Kidney epithelial cell (primary cell): Measurements from ENCODE around the gene SERTAD2. TPM values are rescaled to one million over a fixed set of nuclear protein-coding genes. Genes with fewer than 3 reads are reported as not detected.

Source experiments
- DNase-seq: peaks from one replicate; pipeline ENCODE4 v3.0.0-alpha.2; 2010; ENCODE audit warnings: low read depth
- H3K27me3 ChIP-seq: 2 replicates; pipeline ENCODE4 v1.6.0; 2011; ENCODE audit warnings: low read length; ENCODE audit not compliant: control insufficient read depth, insufficient read depth
- H3K36me3 ChIP-seq: 2 replicates; pipeline ENCODE4 v1.5.1; 2011; ENCODE audit warnings: low read length; ENCODE audit not compliant: control insufficient read depth, insufficient read depth
- H3K4me3 ChIP-seq: 2 replicates; pipeline ENCODE4 v1.5.1; 2011; ENCODE audit warnings: low read depth, mild to moderate bottlenecking, control low read depth, low read length
- total RNA-seq: library from RNA; depleted of rRNA; stranded (reverse); fragments of >200 nt; gene quantifications from 2 replicates; pipeline ENCODE4 v1.2.3, GENCODE V29; 2015
- TF ChIP-seq, protein P1 (sequence below): IDR thresholded peaks from 2 replicates; pipeline ENCODE4 v1.5.1; 2011; ENCODE audit warnings: mild to moderate bottlenecking, moderate library complexity, low read length, control low read depth, inconsistent platforms; ENCODE audit not compliant: insufficient read depth, poor library complexity, severe bottlenecking

Gene SERTAD2
- total RNA-seq, 1 donor from 2014 or later = 13.2 TPM

DNA sequence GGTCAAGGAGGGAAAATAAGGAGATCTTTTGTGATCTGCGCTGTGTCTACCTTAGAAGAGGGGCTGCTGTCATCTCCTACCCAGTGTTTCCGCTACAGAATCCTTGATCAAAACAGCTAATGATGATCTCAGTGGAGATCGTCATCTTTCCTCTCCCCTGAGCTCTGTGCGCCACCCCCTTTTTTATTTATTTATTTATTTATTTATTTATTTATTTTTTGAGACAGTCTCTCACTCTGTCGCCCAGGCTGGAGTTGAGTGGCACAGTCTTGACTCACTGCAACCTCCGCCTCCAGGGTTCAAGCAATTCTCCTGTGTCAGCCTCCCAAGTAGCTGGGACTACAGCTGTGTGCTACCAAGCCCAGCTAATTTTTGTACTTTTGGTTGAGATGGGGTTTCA is 55.5 kb downstream of the SERTAD2 start:
- no peak for DNase-seq
- H3K4me3 ChIP-seq = no peak overlapping the region
- TF ChIP-seq, protein P1, sequence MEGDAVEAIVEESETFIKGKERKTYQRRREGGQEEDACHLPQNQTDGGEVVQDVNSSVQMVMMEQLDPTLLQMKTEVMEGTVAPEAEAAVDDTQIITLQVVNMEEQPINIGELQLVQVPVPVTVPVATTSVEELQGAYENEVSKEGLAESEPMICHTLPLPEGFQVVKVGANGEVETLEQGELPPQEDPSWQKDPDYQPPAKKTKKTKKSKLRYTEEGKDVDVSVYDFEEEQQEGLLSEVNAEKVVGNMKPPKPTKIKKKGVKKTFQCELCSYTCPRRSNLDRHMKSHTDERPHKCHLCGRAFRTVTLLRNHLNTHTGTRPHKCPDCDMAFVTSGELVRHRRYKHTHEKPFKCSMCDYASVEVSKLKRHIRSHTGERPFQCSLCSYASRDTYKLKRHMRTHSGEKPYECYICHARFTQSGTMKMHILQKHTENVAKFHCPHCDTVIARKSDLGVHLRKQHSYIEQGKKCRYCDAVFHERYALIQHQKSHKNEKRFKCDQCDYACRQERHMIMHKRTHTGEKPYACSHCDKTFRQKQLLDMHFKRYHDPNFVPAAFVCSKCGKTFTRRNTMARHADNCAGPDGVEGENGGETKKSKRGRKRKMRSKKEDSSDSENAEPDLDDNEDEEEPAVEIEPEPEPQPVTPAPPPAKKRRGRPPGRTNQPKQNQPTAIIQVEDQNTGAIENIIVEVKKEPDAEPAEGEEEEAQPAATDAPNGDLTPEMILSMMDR = no peak
- no peaks in the 10 kb centered on the region for H3K27me3 ChIP-seq
- no peaks in the 10 kb centered on the region for H3K36me3 ChIP-seq

DNA sequence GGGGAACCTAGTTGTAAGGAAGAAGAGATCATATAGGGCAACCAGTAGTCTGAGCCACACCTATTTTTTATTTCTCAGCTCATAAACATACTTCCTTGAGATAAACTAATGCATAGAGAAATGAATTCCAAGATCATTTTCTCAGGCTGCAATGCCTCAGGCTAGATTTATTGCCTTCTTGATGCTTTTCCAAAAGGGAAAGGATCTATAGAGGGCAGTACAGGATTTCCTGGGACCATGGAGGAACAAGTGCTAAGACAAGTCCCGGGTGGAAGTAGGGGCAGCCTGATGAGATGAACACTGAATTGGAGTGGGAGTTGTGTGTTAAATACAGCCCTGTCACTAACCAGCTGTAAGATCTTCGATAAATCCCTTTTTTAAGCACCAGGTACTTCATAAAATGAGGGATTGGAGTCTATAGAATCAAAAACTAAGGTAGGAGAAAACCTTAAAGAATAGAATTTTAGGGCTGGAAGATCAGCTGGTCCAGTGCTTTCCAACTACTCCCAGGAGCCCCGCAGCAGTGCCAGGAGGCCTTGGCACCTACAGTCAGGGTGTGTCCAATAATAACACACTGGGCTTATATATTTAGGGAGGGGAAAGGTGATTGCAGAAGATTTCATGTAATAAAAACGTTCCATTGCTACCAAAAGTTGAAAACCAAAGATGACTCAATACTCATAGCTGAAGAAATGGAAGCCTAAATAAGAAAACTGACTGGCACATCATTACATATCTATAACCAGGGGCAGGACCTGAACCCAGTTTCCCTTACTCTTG is 58.1 kb downstream of the SERTAD2 start:
- no peaks in the 10 kb centered on the region for H3K27me3 ChIP-seq
- DNase-seq = no peak
- no peak overlapping the region for H3K4me3 ChIP-seq
- H3K36me3 ChIP-seq = no peaks in the 10 kb centered on the region
- TF ChIP-seq, protein P1 = peak; percentile 19

GRCh38 chr2:64594226-64594989 is 59.3 kb downstream of the SERTAD2 start:
- DNase-seq = no peak
- Histone ChIP-seq H3K36me3 (no peaks in the 10 kb centered on the region), H3K27me3 (no peaks in the 10 kb centered on the region), H3K4me3 (no peak overlapping the region)
- TF ChIP-seq, protein P1 = no peak

- H3K27me3 ChIP-seq = no peaks in the 10 kb centered on the region
- TF ChIP-seq, protein P1 = no peak
- DNase-seq = no peak
- no peak overlapping the region for H3K4me3 ChIP-seq
- no peaks in the 10 kb centered on the region for H3K36me3 ChIP-seq
Measured at GRCh38 chr2:64593035-64593655, 60.6 kb downstream of the SERTAD2 start.

- DNase-seq = no peak
- Histone ChIP-seq H3K4me3 (no peak overlapping the region), H3K36me3 (no peaks in the 10 kb centered on the region), H3K27me3 (no peaks in the 10 kb centered on the region)
- TF ChIP-seq, protein P1 = no peak
Measured at GRCh38 chr2:64591188-64591587, 62.5 kb downstream of the SERTAD2 start.
